Activated gamma-delta T cell treated with Interleukin-2 at 50 U/mL for 16 hours (primary cell): ENCODE results near the gene JADE2.

ENCODE experiments used
- DNase-seq: peaks from one replicate; pipeline ENCODE4 v3.0.0-alpha.2; 2020

JADE2 gene

GRCh38 chr5:134572811-134573210 is 47.3 kb downstream of the JADE2 start:
- DNase-seq: no peak

- no peak for DNase-seq
Observed at GRCh38 chr5:134574521-134574920, 49.1 kb downstream of the JADE2 start.

- DNase-seq: no peak
Observed at GRCh38 chr5:134575316-134575715, 49.8 kb downstream of the JADE2 start.

- DNase-seq: no peak
Observed at GRCh38 chr5:134576386-134577021, 51.0 kb downstream of the JADE2 start.

GRCh38 chr5:134577022-134577795 is 51.7 kb downstream of the JADE2 start:
- no peak for DNase-seq

GRCh38 chr5:134577796-134578577 is 52.5 kb downstream of the JADE2 start:
- DNase-seq: peak; percentile 76

- no peak for DNase-seq
Observed at GRCh38 chr5:134578578-134579283, 53.3 kb downstream of the JADE2 start.

GRCh38 chr5:134579284-134579771 is 53.9 kb downstream of the JADE2 start:
- DNase-seq: no peak

- no peak for DNase-seq
Observed at GRCh38 chr5:134580001-134580460, 54.6 kb downstream of the JADE2 start.

GRCh38 chr5:134581241-134581981 is 55.9 kb downstream of the JADE2 start:
- DNase-seq: no peak

GRCh38 chr5:134582281-134582680 is 56.8 kb downstream of the JADE2 start:
- no peak for DNase-seq

- no peak for DNase-seq
Observed at GRCh38 chr5:134582941-134583340, 57.5 kb downstream of the JADE2 start.

GRCh38 chr5:134583766-134584165 is 58.3 kb downstream of the JADE2 start:
- DNase-seq: no peak

GRCh38 chr5:134584662-134585061 is 59.2 kb downstream of the JADE2 start:
- DNase-seq: no peak

- no peak for DNase-seq
Observed at GRCh38 chr5:134585966-134586365, 60.5 kb downstream of the JADE2 start.

GRCh38 chr5:134586866-134587524 is 61.5 kb downstream of the JADE2 start:
- DNase-seq: peak; percentile 79

GRCh38 chr5:134590992-134591659 is 65.7 kb downstream of the JADE2 start:
- no peak for DNase-seq

- no peak for DNase-seq
Observed at GRCh38 chr5:134592141-134592746, 66.8 kb downstream of the JADE2 start.

GRCh38 chr5:134594336-134594735 is 68.9 kb downstream of the JADE2 start:
- no peak for DNase-seq

- DNase-seq: no peak
Observed at GRCh38 chr5:134594797-134595457, 69.5 kb downstream of the JADE2 start.
